Measurements from ENCODE around the gene KRT36.

The KRT36 gene

DNA sequence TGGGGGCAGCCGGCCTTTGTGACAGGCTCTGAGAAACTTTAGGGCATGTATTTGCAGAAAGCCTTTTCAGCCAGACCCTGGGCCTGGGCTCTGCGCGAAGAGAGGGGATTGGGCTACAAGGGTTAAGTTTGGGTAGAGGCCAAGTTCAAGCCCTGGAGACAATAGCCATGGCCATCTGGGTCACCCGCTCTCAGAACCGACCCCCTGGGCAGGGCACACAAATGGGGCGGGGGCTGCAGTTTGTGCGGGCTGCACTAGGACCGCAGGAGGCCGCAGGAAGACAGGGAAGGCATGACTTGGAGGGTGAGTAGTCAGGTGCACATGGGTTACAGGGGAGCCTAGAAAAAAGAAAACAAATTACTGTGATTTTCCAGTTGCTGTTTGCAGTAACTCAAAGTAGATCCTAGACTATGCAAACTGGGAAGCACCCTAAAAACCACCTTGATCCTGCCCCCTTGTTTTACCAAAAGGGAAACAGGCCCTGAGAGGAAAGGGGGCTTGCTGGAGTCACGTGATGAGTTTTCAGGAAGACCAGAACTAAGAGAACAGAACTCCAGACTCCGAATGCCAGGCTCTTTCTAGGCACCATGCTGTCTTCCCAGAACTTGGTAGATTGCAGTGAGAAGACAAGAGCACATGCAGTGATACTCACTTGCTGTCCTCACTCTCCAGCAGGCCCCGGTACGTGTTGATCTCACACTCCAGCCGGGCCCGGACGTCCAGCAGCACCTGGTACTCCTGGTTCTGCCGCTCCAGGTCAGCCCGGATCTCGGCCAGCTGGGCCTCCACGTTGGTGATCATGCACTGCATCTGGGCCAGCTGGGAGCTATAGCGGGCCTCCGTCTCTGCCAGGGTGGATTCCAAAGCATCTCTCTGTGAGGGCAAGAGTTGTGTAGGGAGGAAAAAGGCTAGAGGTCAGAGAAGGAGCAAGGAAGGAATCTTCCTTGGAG, 12.6 kb downstream of the KRT36 start:
- DNase-seq (ENCODE audit: low read depth in 2 of 2): no peak

DNA sequence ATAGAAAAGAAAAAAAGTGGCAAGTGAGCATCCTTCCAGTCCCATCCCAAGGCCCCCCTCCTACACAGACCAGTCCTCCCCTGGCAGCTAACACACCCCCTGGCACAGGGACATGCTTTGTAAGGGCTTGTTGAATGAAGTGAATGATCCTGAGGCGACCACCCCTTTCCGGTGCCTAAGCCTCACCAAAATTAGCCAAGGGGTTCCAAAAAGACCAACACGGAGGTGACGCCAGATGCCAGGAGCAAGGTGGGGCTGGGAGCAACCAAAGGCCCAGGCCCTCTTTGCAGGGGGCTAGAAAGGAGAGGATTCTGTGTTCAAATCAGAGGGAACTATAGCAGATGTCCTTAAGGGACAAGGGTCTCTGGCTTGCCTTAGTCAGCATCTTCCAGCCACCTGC, 14.3 kb downstream of the KRT36 start:
- DNase-seq (ENCODE audit: low read depth in 2 of 2): no peak

DNA sequence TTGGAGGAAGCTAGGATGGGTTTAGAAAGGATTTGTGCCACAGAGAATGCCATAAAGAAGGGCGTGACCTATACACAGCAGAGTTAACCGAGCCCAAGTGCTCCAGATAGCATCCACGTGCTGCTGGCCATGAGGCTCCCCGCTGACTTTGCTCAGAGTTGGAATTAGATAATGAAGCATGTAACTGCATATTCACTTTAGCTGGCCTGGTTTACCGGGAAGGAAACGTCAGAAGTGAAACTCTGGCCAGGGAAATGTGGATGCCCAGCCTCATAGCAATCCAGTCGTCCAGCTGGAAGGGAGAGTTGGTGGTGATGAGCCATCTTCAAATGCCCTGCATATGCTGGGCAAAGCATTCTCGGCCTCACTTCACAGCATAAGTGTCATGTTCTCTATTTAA, 14.8 kb downstream of the KRT36 start:
- DNase-seq (ENCODE audit: low read depth in 2 of 2): no peak

DNA sequence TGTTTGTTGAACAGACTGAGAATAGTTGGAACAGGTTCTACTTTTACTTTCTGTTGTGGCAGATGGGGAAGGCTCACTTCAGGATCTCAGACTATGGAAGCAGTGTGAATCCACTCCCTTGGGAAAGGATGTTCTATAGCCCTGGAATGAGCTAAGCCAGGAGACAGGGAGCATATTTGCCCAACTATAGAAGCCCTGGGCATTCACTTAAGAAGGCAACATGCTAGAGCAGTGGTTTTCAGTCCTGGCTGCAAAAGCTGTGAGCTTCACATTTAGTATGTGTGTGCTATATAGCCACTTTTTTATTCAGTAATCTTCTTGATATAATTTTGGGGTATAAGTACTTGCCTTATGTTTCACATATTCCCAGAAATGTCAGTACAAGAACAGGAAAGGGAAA, 21.4 kb downstream of the KRT36 start:
- DNase-seq (ENCODE audit: low read depth in 2 of 2): no peak

DNA sequence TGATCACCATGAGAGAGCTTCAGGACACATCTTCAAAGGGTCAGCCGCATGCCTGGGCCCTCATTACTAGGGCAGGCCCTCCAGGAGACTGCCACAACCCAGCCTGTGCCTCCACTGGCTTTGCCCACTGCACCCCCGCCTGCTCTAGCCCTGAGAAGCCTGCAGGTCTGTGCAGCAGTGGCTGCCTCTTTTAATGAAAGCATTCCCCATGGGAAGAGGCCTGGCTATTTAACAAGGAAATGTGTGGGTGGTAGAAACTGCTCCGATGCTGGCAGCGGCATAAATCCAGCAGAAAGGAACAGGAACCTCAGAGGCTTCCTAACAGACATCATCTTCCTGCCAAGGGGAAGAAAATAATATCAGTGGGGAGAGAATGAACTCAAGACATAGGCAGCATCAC, 22.1 kb downstream of the KRT36 start:
- DNase-seq (ENCODE audit: low read depth in 2 of 2): no peak

DNA sequence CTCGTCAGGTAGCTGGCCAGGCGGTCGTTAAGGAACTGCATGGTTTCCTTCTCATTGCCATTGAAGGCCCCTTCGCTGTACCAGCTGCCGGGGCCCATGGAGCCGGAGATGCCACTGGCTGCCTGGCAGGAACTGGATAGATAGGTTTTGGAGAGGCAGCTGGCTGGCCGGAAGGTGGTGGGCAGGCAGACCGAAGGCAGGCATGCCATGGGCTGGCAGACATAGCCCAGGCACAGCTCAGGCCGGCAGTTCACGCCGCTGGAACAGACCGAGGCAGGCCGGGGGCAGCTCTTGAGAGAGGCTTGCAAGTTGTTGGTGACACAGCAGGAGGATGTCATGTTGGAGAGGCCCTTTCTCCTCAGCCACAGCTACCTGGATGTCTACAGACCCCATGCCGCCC, 22.7 kb downstream of the KRT36 start, which contains the start of gene KRT32:
TSS of gene KRT32 (minus strand) at position 399 of the 400 bp plus-strand sequence. CDS start at position 338, 61 bp downstream.
- no peak for DNase-seq (ENCODE audit: low read depth in 2 of 2)

DNA sequence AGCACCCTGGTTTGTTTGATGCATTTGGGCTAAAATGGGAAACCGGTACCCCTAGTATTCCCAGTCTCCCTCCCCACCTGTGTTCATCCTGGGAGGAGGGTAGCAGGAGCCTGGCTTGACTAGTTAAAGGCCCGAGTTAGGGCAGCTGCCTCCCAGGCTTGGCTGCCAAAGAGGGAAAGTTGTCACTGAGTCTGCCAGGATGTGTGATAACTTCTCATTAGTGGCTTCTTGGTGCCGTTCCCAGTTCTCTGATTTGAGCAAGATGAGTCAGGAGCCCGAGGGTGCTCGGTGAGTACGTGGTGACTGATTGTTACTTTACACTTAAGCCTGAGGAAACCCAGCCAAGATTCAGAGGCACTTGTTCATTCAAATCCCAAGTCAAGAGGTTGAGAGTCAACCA, 25.0 kb downstream of the KRT36 start:
- DNase-seq (ENCODE audit: low read depth in 2 of 2): no peak

DNA sequence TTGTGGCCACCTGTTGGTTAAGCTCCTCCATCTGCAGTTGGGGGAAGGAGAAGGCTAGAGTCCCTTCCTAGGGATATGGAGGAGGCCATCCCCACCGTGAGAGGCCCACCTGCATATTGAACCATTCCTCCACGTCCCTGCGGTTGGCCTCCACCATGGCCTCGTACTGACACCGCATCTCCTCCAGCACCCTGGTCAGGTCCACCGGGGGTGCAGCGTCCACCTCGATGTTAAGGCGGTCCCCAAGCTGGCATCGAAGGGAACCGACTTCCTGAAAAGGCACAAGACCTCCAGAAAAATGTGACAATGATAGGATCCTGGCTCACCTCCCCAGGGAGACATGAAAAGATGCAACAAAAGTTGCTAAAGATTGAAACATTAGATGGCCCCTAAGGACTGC, 25.5 kb downstream of the KRT36 start:
- DNase-seq (ENCODE audit: low read depth in 2 of 2): no peak

DNA sequence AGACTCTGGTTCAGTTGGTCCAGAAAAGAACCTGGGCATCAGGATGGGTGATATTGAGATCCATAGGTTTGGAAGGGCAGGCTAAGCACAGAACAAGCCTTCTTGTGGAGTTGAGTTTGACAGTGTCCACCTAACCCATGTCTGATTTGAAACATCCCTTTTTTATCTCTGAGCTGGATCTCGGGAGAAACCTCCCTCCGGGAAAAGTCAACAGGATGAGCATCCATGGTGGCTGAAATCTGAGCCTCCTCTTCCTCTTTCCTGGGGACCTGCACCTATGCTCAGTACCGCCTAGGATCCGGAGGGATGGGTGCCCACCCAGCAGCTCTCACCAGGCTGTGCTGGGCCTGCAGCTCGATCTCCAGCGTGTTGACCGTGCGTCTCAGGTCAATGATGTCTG, 26.0 kb downstream of the KRT36 start:
- DNase-seq (ENCODE audit: low read depth in 2 of 2): no peak

DNA sequence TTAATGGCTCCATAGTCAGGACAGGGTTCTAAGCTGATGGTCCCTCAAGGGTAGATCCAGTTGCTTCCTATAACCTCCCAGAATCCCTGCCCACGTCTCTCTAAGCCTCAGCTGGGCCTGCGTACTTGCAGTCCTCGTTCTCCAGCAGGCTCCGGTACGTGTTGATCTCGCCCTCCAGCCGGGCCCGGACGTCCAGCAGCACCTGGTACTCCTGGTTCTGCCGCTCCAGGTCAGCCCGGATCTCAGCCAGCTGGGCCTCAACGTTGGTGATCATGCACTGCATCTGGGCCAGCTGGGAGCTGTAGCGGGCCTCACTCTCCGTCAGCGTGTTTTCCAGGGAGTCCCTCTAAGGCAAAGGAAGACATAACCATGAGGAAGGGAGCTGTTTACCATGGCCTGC, 27.0 kb downstream of the KRT36 start:
- DNase-seq (ENCODE audit: low read depth in 2 of 2): no peak

DNA sequence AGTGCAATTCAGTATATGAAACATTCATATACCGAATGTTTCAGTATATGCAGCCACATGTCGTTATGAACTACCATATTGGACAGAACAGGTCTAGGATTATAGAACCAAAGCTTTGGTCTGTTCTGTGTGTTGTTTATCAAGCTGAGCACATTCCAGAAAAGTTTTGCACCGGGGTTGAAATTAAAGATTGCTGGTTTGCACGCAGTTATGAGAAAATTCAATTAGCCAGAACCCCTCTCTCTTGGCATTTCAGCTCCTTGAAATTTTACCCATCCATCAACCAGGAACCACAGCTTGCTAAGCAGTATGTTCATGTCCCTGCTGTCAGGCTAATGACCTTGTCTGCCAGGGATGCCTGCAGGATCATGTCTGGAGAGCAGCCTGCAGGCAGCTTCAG, 32.0 kb downstream of the KRT36 start:
- DNase-seq (ENCODE audit: low read depth in 2 of 2): no peak

DNA sequence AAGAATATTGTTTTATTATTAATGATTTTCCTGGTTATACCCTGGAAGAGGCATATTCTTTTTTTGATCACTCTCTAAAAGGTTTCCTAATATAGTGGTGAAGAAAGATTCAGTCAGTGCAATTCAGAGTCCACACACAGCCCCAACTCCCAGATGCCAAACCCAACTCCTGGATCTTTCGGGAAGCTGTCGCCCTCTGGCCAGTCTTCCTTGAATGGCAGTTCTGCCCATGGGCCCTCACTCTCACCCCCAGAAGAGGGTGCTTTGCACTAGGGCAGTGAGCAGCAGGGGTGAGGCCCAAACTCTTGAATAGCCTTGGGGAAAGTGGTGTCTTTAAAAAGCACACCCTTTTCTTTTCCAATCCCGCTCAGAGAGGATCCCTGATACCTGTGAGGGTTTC, 33.5 kb downstream of the KRT36 start:
- DNase-seq (ENCODE audit: low read depth in 2 of 2): no peak

DNA sequence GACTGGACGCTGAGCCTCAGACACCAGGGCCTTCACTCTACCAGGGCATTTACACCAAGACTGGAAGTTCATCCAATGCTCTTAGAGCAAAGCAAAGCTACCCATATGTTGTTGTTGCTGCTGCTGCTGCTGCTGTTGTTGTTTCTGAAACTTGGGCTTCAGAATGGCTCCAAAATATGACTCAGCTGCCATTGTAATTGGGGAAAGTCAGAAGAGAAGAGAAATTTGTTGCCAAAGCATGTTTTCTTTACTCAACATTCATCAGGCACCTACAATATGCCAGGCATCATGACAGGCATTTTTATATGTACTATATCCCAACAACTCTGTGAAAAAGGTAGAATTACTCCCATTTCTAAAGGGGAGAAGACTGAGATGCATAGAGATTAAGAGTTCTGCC, 34.5 kb downstream of the KRT36 start:
- no peak for DNase-seq (ENCODE audit: low read depth in 2 of 2)

DNA sequence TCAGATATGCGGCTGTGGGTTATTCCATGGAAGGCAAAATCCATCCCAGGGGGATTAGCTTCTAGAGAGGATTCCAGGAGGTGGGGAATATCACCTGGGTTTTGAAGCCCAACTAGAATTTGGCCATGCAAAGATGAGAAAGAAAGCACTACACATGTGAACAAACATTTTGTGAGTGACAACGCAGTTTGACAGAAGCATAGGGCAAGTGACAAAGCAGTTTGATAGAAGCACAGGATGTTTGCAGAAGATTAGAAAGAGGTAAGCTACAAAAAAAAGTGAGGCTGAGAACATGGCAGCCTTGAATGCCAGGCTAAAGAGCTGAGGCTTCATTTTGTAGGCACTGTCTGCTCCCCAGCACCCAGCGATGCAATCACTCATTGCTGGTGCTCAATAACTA, 36.6 kb downstream of the KRT36 start:
- no peak for DNase-seq (ENCODE audit: low read depth in 2 of 2)

DNA sequence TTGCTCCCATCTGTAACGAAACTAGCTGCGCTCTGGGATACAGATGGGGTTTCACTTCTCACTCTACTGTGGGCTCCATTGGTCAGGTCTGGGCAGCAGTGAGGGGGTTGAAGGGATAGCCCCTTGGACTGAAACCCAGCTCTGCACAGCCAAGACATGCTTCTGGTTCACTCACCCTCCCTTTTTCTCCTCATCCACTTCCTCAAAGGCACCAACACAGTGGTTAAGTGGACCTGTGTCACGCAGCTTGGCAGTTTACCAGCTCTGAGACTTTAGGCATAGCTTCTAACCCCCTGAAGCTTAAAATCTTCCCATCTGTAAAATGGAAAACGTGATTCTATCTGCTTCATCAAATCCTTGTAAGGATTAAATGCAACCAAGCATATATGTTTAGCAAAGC, 37.4 kb downstream of the KRT36 start:
- DNase-seq (ENCODE audit: low read depth in 2 of 2): no peak

DNA sequence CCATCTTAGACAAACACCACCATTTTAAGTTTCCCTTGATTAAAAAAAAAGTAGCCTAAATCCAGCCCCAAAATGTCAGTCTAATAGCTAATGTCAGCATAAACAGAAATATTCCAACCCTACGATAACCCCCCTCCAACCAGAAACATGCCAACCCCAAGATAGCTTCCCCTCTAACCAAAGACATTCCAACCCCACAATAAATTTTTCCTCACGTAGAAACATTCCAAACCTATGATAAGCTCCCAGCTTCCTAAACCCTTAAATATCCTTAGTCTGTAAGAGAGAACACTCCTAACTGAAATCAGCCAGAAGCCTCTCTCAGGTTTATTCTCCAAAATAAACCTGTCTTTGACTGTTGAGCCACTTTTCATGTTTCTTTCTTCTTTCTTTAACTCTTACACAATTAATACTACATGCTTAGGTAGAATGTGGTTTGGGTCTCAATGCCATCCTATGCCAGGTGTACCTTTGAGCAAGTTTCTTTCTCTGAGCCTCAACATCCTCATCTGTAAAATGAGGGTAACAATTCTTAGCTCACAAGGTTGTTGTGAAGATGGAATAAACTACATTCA, 38.5 kb downstream of the KRT36 start:
- no peak for DNase-seq (ENCODE audit: low read depth in 2 of 2)

DNA sequence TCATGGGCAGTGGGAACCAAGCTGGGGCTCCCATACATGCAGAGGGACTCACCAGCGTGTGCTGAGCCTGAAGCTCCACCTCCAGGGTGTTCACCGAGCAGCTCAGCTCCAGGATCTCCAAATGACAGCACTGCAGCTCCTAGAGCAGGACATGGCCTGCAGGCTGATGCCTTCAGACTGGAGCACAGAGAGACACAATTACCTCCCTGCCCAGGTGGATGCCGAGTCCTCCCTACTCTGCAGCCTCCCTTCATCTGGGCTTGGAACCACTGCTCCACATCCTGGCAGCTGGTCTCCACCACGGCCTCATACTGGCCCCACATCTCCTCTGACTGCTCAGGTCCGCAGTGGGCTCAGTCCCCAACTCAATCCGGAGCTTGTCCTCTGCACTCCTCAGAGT, 40.7 kb downstream of the KRT36 start:
- no peak for DNase-seq (ENCODE audit: low read depth in 2 of 2)

DNA sequence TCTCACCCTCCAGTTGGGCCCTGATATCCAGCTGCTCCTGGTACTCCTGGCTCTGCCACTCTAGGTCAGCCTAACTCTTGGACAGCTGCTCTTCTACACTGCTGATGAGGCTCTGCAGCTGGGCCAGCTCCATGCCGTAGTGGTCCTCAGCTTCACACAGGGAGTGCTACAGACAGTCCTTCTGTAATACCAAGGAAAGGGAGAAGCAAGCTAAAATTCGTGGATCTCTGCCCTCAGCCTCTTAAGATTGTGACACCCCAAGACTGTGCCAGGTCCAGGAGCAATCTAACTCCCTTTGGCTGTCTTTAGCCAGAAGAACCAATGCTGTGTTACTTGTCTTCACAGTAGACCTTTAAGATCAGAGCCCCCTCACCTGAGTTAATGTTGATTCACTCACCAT, 41.2 kb downstream of the KRT36 start:
- DNase-seq (ENCODE audit: low read depth in 2 of 2): no peak

DNA sequence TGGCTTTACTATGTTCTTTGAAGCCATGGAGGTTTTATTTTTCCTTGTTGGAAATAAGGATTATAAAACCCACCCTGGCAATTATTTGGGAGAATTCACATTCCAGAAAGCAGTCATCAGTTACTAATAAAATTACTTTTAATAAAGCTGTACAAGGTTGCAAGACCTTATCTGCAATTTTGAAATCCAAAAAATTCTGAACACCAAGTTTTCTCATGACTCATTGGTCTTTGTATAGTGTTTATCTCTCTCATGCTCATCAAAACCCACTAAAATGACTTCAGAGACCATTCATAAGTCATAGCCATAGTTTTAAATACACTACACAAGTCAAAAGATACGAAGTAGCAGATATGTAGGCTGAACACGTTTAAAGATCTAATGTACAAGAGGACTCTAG, 42.9 kb downstream of the KRT36 start:
- DNase-seq (ENCODE audit: low read depth in 2 of 2): no peak

DNA sequence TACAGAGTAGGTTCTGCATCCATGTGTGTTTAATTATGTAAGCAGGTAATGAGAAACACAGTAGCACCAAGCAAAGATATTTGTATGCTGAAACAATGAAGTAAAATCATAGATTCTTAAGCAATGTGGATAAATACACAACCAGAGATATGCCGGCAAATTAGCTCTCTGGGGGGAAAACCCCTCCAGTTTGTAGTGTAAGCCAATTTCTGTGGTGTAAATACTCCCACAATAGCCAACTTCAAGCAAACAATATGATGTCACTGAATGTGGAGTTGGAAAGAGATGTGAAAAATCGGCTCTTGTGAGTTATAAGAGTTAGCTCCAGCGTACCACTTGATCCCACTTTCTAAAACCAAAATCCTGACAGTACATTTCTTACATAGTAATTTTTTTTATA, 45.1 kb downstream of the KRT36 start:
- no peak for DNase-seq (ENCODE audit: low read depth in 2 of 2)

DNA sequence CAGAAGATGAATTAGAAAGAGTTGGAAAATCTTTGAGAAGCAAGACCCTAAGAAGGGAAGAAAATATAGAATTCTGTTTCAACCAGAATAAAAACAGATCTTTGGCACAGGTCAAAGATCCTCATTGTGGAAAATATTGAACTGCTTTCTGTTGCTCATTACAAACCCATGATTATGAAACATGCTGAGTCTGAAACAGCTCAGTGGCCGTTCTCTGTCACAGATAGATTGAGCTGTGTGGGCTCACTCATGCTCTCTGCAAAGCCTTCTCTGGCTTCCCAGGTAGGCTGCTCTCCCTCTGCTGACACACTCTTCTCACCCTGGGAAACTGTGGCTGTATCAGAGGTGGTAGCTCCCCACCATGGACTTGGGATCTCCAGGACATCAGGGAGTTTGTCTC, 45.5 kb downstream of the KRT36 start:
- DNase-seq (ENCODE audit: low read depth in 2 of 2): no peak

DNA sequence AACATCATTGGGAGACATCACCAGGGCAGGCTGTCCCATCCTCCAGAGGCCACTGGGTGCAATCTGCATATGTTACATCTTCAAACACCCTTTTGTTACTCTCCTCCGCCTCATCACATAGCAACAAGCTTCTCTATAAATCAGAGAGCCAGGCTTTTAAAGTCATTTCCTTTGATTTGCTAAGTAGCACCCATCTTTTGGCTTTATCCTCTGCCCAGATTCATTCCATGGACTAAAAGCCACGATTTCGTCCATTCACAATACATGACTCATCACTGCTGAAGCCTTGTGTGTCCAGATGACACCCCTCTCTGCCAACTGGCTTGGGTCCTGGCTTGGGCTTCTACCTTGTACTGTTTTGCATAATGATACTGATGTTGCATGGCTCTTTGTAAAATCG, 47.0 kb downstream of the KRT36 start:
- no peak for DNase-seq (ENCODE audit: low read depth in 2 of 2)

DNA sequence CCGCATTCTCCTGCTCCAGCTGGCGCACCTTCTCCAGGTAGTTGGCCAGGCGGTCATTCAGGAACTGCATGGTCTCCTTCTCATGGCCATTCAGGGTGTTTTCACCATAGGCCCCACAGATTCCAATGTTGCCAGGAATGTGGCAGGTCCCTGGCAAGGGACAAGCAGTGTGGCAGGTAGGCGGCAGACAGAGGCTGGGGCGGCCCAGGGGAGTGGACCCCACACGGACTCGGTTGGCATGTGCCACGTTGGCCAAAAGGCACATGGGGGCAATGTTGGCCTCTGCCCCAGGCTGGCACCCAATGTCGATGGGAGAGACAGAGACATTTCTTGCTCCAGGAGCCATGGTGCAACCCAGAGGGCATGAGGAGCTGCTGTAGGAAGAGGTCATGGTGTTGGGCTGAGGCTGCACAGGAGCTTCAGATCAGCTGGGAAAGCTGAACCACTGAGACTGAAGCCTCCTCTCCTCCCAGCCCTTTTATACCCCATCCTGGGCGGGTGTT, 49.1 kb downstream of the KRT36 start, which contains the start of gene KRT38:
TSS of gene KRT38 (minus strand) at position 453 of the 503 bp plus-strand sequence. CDS start at position 391, 62 bp downstream.
- no peak for DNase-seq (ENCODE audit: low read depth in 2 of 2)
